ENCODE data around the gene WDR55. TPM values are rescaled to one million over a fixed set of nuclear protein-coding genes. Genes with fewer than 3 reads are reported as not detected.
"Not testable (repeated sequence)": the region's sequence is repeated elsewhere in the genome, so short reads cannot be mapped to it uniquely, and the experiment has no call there.

The WDR55 gene
- total RNA-seq, 4 donors from 2014 or later: 15.1 to 33.0 (median 21.1) TPM

DNA sequence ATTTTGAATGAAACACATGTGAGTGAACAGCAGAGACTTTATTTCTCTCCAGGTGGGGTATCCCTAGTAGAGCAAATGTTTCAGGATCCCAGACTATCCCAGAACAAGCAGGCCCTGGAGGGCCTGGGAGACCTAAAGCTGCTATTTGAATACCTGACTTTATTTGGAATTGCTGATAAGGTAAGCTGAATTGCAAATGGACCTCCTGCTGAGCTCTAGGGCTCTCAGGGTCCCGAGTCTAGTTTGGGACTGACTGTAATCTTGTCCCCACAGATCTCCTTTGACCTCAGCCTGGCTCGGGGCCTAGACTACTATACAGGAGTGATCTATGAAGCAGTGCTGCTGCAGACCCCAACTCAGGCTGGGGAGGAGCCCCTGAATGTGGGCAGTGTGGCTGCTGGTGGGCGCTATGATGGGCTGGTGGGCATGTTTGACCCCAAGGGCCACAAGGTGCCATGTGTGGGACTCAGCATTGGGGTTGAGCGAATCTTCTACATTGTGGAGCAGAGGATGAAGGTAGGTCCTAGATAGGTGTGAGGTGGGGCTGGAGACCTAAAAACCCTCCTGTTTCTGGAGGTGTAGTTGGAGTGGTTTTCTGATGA is 32.3 kb downstream of the WDR55 start:
- Histone ChIP-seq H3K36me3 (peaks cover 11 to 68% (median 27%) of the 10 kb centered on the region in 3 donors), H3K27ac (no peak overlapping the region), H3K4me1 (peaks cover 0 to 38% (median 19%) of the 10 kb centered on the region in 4 donors), H3K27me3 (no peaks in the 10 kb centered on the region), H3K4me3 (no peak overlapping the region), H3K9me3 (no peaks in the 10 kb centered on the region)
- no peak for TF ChIP-seq EP300 (IDR thresholded peaks at IDR 0.05)
- TF ChIP-seq POLR2A (IDR thresholded peaks at IDR 0.05): no peak
- TF ChIP-seq, protein P1, sequence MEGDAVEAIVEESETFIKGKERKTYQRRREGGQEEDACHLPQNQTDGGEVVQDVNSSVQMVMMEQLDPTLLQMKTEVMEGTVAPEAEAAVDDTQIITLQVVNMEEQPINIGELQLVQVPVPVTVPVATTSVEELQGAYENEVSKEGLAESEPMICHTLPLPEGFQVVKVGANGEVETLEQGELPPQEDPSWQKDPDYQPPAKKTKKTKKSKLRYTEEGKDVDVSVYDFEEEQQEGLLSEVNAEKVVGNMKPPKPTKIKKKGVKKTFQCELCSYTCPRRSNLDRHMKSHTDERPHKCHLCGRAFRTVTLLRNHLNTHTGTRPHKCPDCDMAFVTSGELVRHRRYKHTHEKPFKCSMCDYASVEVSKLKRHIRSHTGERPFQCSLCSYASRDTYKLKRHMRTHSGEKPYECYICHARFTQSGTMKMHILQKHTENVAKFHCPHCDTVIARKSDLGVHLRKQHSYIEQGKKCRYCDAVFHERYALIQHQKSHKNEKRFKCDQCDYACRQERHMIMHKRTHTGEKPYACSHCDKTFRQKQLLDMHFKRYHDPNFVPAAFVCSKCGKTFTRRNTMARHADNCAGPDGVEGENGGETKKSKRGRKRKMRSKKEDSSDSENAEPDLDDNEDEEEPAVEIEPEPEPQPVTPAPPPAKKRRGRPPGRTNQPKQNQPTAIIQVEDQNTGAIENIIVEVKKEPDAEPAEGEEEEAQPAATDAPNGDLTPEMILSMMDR (IDR thresholded peaks at IDR 0.05): no peak
- 92 to 93% methylated on average over 4 of the region's 4 CpGs for WGBS, 2 donors
- no peak for DNase-seq (ENCODE audit: low spot score in 2 of 2)

DNA sequence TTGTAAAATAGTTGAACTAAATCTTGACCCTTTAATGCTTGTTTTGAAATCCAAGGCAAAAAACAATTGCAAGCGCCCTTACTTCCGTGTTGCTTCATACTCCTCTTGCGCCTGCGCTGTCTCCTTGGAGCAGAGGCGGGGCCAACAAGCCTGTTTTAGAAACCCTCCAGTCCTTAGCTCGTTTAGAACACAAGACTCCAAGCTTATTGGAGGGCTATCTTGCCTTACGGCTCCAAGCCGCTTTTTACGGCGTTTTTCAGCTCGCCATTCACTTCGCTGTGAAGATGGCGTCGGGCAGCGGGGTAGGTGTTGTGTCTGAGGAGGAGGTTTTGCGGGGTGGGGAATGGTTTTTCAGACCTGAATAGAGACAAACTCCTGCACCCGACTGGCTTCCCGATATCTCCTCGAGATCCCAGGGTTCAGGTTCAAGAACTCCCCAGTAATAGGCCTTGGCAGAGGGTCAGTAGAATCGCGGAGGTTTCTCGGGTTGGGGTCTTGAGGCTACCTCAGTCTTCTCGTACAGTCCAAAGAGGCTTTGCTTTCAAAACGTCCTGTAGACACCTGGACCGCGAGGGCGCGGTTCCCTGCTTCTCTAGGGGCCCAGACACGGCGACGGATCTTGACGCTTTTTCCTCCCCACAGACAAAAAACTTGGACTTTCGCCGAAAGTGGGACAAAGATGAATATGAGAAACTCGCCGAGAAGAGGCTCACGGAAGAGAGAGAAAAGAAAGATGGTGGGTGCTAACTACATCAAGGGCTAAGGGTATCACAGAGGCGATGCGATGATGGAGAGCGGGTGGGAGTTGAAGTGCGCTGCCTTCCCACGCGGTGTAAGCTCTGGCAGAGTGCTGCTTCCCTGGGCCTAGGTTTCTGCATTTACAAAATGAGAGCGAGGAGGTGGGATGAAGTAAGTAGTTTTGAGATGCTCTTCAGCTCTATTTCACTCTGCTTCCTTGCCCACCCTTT is 35.8 kb downstream of the WDR55 start, which contains the start of gene ZMAT2:
Gene ZMAT2 (plus strand): TSS at position 271 of the 968 bp plus-strand sequence. CDS start 14 bp downstream, at position 285.
- no peaks in the 10 kb centered on the region for H3K27me3 ChIP-seq
- peak within 1 kb of the TSS; percentile 43 to 91 (median 81) for H3K27ac ChIP-seq

DNA sequence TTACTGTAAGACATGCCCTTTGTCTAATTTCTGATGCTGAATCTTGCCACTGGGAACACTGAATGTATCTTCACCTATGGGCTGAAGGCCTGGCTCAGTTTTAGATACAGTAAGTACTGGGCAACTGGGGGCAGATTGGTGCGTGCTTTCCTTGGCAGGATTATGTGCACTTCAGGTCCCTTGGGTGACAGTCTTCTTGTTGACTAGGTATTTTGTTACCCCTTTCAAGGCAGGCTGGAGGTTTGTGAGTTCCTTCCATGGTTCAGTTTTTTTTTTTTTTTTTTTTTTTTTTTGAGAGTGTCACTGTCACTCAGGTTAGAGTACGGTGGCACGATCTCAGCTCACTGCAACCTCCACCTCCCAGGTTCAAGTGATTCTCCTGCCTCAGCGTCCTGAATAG is 43.1 kb downstream of the WDR55 start:
- no peak for TF ChIP-seq POLR2A (IDR thresholded peaks at IDR 0.05)
- TF ChIP-seq EP300 (IDR thresholded peaks at IDR 0.05): no peak
- TF ChIP-seq, protein P1 (IDR thresholded peaks at IDR 0.05): no peak
- H3K27me3 ChIP-seq: no peaks in the 10 kb centered on the region
- peaks cover 0 to 49% (median 7%) of the 10 kb centered on the region in 3 donors for H3K36me3 ChIP-seq
- peaks cover 0 to 9% (median 4%) of the 10 kb centered on the region in 4 donors for H3K4me1 ChIP-seq
- H3K27ac ChIP-seq: no peak overlapping the region
- WGBS, 2 donors: 90 to 95% methylated on average over 4 of the region's 4 CpGs
- H3K9me3 ChIP-seq: no peaks in the 10 kb centered on the region
- no peak for DNase-seq (ENCODE audit: low spot score in 2 of 2)
- H3K4me3 ChIP-seq: no peak overlapping the region

More for the DNA sequence above, 35.8 kb downstream of the WDR55 start, which contains the start of gene ZMAT2:
- Histone ChIP-seq H3K36me3 (peaks cover 11 to 79% (median 31%) of the 10 kb centered on the region in 3 donors), H3K4me1 (peaks cover 0 to 21% (median 8%) of the 10 kb centered on the region in 4 donors), H3K9me3 (no peaks in the 10 kb centered on the region), H3K4me3 (peak within 1 kb of the TSS; percentile 74 to 90 (median 82))
- 1 to 2% methylated on average over 44 of the region's 44 CpGs for WGBS, 2 donors
- TF ChIP-seq, protein P1 (IDR thresholded peaks at IDR 0.05): peak in 1 of 5 experiments; percentile 43
- TF ChIP-seq EP300 (IDR thresholded peaks at IDR 0.05) (peak; percentile 70 to 98), POLR2A (IDR thresholded peaks at IDR 0.05) (peak; percentile 55 to 78)
- DNase-seq (ENCODE audit: low spot score in 2 of 2): peak; percentile 88 to 95

DNA sequence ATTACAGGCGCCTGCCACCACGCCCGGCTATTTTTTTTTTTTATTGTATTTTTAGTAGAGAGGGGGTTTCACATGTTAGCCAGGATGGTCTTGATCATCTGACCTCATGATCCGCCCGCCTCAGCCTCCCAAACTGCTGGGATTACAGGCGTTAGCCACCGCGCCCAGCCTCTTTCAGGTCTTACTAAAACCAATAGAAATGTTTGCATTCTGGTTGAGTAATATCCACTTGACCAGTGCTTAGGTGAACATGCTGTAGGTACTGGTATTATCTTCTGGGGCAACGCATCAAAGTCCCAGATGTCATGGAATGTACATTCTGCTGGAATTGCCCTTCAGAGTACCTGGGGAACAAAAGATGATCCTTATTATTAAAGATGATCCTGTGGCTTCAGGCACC is 44.1 kb downstream of the WDR55 start:
- peaks cover 0 to 39% (median 7%) of the 10 kb centered on the region in 3 donors for H3K36me3 ChIP-seq
- WGBS, 2 donors: 93 to 97% methylated on average over 9 of the region's 9 CpGs

DNA sequence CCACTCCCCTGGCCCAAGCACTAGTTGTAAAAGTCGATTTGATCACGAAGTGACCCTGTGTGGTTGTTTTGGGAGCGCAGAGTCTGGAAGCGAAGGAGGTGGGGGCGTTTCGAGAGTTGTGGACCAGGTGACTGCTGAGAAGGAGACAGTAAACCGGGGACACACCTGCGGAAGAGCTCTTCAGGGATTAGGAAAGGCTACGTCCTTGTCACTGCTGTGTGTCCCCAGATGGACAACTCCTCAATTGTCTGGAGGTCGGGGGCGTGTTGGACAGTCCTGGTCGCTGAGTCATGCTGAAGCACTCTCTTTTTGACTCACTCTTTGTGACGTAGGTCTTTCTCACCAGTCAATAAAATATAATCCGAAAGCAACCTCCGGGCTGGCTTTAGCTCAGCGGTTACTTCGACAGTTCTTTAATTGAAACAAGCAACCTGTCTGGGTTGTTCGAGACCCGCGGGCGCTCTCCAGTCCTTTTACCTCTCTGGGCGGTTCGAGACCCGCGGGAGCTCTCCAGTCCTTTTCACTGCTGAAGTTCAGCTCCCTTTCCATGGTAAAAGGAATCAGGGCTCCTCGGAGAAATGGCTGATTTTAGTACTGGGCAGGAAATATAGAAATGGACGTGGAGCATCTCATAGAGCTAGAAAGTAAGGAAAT is 46.3 kb downstream of the WDR55 start:
- WGBS, 2 donors: 1 to 2% methylated on average over 27 of the region's 27 CpGs

More for the DNA sequence above, 44.1 kb downstream of the WDR55 start:
- DNase-seq (ENCODE audit: low spot score in 2 of 2); H3K4me3 ChIP-seq; H3K4me1 ChIP-seq; H3K9me3 ChIP-seq; H3K27me3 ChIP-seq; H3K27ac ChIP-seq: not testable (repeated sequence)

More for the DNA sequence above, 46.3 kb downstream of the WDR55 start:
- TF ChIP-seq POLR2A (IDR thresholded peaks at IDR 0.05) (peak; percentile 35 to 46), EP300 (IDR thresholded peaks at IDR 0.05) (peak; percentile 70 to 81)
- TF ChIP-seq, protein P1 (IDR thresholded peaks at IDR 0.05): no peak
- peak overlapping the region; percentile 73 to 95 (median 88) for H3K27ac ChIP-seq
- H3K27me3 ChIP-seq: no peaks in the 10 kb centered on the region
- H3K4me3 ChIP-seq: peak overlapping the region; percentile 37 to 63 (median 48)
- DNase-seq (ENCODE audit: low spot score in 2 of 2): peak; percentile 62 to 93
- peaks cover 0 to 9% (median 4%) of the 10 kb centered on the region in 4 donors for H3K4me1 ChIP-seq
- H3K36me3 ChIP-seq: peaks cover 0 to 18% (median 0%) of the 10 kb centered on the region in 3 donors
- H3K9me3 ChIP-seq: no peaks in the 10 kb centered on the region

Measured in tibial nerve (tissue), 4 donors.